Stimulated activated CD4-positive, alpha-beta T cell treated with anti-CD3 and anti-CD28 coated beads, Interleukin-4, amount 100 ng/mL, for 4 hours (primary cell): Measurements from ENCODE around the gene CDCA4.
A peak's percentile ranks its signal among the peaks of the same experiment; 100 is the strongest.

Experiments
- DNase-seq, 2 experiments: peaks; one replicate each; pipeline ENCODE4 v3.0.0-alpha.2; 2020

Gene CDCA4

GRCh38 chr14:105011312-105011990, 9.4 kb downstream of the CDCA4 start:
- DNase-seq: no peak

DNA sequence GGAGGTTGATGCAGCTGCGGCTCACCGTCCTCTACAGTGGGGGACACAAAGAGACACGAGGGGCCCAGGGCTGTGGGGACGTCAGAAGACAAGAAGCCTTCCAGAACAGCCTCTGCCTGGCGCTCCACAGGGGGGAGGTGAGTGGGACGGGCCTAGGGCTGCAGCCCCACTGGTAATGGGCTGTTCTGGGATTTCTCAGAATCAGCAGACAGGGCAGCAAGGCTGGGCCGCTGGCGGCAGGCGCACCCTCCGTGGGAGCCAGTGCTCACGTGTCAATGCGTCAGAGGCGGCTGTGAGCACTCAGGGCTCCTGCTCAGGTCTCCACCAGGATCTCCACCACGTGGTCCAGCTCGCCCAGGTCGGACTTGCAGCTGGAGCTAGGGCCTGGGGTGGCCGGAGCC, 10.0 kb downstream of the CDCA4 start:
- DNase-seq: no peak

DNA sequence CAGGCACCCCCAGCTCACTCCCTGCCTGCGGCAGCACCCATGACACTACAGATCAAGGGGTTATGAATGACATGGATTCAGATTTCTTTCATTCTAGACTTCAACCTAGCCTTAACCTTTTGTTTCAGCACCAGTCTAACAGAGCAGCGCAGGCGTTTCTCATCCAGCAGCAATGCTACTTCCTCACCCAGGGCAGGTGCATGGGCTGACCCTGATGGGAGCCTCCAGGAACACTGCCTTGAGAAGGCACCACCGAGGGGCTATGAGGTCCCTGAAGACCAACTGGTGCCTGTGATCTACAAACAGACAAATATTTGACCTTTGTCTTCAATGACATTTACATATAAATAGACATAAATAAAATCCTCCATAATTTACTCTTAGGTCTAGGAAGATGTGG, 10.8 kb downstream of the CDCA4 start:
- no peak for DNase-seq

DNA sequence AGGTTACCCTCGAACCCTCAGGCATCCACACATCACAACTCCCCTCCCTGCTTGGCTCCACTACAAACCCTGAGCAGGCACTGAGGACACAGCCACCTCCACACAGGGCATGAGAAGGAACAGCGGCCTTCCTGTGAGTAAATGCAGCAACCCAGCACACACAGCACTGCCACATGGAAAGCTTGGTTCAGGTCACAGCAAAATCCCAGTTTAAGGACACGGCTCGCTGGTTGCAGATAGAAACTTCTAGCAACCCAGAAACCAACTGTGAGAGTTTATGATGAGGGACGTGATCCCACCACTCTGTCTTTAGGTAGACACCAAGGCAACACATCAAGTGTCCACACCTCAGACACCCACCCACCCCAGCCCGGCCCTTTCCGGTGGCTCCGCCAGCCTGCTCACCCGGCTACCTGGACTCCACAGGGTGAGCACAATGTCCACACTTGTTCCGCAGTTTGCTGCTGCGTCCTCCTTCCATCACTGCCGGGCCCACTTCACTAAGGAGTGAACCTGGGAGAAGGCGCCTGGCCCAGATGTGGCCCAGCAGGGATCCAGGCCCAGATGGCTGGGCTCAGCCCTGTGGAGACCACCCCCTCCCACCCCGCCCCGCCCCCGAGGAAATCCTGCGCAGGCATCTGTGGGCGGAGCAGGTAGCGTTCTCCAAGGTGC, 13.2 kb downstream of the CDCA4 start:
- DNase-seq: no peak

- DNase-seq: no peak
These were observed 13.9 kb downstream of the CDCA4 start for GRCh38 chr14:105006831-105007592.

GRCh38 chr14:105005929-105006830, 14.7 kb downstream of the CDCA4 start:
- no peak for DNase-seq

- no peak for DNase-seq
These were observed 15.5 kb downstream of the CDCA4 start for GRCh38 chr14:105005329-105005928.

DNA sequence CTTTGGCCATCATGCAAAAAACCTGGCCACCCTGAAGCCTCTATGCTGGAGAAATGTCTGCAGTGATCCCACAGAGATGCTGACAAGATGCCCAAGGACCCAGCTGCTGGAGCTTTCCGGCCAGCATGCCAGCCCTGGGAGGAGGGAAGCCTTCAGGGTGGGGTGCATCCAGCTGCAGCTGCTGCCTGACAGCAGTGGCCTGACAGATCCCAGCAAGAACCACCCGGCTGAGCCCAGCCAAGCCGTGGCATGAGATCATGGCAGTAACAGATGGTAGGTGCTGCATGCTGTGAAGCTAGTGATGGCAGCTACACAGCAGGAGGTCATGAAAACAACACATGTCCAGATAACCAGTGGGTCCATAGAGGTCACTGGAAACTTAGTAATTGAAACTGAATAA, 21.5 kb downstream of the CDCA4 start:
- DNase-seq: no peak

- no peak for DNase-seq
These were observed 22.1 kb downstream of the CDCA4 start for GRCh38 chr14:104998801-104999200.

GRCh38 chr14:104996483-104996882, 24.4 kb downstream of the CDCA4 start:
- no peak for DNase-seq

- DNase-seq: no peak
These were observed 24.9 kb downstream of the CDCA4 start for GRCh38 chr14:104996032-104996431.

DNA sequence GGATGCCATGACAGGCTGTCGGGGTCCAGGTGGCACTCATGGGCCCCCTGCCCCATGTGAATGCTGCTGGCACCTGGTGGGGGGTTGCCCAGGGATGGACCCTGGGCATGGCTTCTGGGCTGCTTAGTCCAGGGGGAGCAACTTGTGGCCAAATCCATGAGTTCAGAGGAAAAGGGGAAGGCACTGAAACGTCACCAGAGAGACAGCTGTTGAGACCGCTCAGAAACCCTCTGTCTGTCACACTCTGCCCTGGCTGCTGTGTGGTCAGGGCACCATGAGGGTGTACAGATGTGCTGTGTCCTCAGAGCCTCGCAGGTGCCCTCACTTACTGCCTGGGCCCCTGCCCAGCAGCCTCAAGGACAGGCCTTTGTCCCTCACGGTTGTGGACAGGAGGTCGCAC, 25.9 kb downstream of the CDCA4 start:
- DNase-seq: no peak

GRCh38 chr14:104993808-104994591, 26.9 kb downstream of the CDCA4 start:
- no peak for DNase-seq

DNA sequence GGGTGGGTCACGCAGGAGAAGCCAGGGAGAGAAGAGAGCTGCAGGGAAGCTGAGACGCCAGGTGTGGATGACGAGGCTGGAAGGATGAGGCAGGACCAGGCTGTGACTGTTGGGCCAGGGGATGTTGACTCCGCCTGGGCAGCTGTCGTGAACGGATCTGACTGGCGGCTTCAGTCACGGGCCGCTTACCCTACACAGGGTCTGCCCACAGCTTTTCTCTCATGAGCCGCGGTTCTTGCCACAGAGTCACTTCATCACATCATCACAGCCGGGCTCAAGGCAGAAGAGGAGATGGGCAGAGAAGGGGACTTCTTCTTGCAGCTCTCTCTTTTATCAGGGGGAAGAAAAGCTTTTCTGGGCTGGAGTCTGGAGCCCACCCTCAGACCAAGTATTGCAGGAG, 27.6 kb downstream of the CDCA4 start:
- no peak for DNase-seq

DNA sequence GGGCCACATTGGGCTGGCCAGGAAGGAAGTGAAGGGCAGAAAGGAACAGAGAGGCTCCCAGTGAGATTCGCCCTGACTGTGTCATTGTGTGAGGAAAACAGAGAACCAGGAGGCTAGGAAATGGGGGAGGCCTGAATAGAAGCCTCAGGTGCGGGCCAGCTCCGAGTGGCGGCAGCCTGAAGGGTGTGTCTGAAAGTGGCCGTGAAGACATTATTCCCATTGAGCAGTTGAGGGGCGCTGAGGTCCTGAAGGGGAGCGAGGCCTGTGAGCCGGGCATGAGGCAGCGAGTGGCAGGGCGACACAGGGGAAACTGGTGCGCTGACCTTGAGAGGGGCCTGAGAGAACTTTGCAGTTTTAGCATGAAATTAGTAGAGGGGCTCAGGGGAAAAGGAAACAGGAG, 28.4 kb downstream of the CDCA4 start:
- no peak for DNase-seq

GRCh38 chr14:104991896-104992230, 29.0 kb downstream of the CDCA4 start:
- no peak for DNase-seq

DNA sequence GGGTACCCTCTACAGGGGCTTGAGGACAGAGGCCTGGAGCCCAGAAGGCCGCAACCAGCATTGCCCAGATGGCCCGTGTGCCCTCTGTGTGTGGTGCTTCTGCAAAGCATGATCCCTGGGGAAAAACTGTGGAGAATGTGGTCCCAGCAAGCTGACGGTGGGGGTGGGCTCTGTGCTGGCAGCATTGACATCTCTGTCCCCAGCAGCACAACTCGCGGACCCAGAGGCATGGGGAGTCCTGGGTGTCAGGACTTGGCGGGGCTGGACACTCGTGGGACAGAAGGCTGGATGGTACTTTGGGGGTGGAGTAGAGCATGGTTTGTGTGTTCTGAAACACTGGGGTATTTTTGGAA, 31.0 kb downstream of the CDCA4 start:
- no peak for DNase-seq

GRCh38 chr14:104989236-104989950, 31.5 kb downstream of the CDCA4 start:
- DNase-seq: no peak

- DNase-seq: no peak
These were observed 34.3 kb downstream of the CDCA4 start for GRCh38 chr14:104986487-104987164.

- DNase-seq: peak; percentile 87 to 88
These were observed 35.0 kb downstream of the CDCA4 start, which contains the start of gene CLBA1 for GRCh38 chr14:104985675-104986486. TSS of gene CLBA1 (plus strand) at chr14:104985788. CDS start at chr14:104986432, 644 bp downstream.
